CD4-positive, alpha-beta T cell (primary cell): ENCODE data around the gene PMPCB. TPM values are rescaled to one million over a fixed set of nuclear protein-coding genes. Genes with fewer than 3 reads are reported as not detected.
A peak's percentile ranks its signal among the peaks of the same experiment; 100 is the strongest.
"Not testable (repeated sequence)": the region's sequence is repeated elsewhere in the genome, so short reads cannot be mapped to it uniquely, and the experiment has no call there.

Experiments
- ATAC-seq: fragments of 200-7000 bp; cut with Tn5 transposase; one replicate; pipeline ENCODE4 v1.10.0; 2022; ENCODE audit warnings: mild to moderate bottlenecking; ENCODE audit not compliant: poor library complexity
- CTCF ChIA-PET: fragments of 350-600 bp; sonication (Branson Sonifier 250); formaldehyde crosslinking; loops from one replicate; lab custom pipeline; 2021; ENCODE audit warnings: antibody characterized with exemption, inconsistent platforms; lab: Charles Lee
- POLR2A ChIA-PET: fragments of 350-600 bp; sonication (Branson Sonifier 250); formaldehyde crosslinking; loops from one replicate; lab custom pipeline; 2021; ENCODE audit warnings: antibody characterized with exemption, inconsistent platforms; lab: Charles Lee
- DNase-seq, 14 experiments: peaks; one replicate each; pipeline ENCODE4 v3.0.0-alpha.2; 2013 to 2020; ENCODE audit warnings: mixed read lengths in 2 of 14
- H3K27ac ChIP-seq, 2 donors: one replicate each; pipeline versions ENCODE4 v1.5.1 to v1.7.0; 2013; ENCODE audit warnings: low read length in 2 of 2, low read depth in 1 of 2, mild to moderate bottlenecking in 1 of 2
- H3K27me3 ChIP-seq, 2 experiments: 1 replicate in 1 of 2; 2 replicates in 1 of 2; pipeline versions ENCODE4 v1.6.1 to v1.7.0; 2013; ENCODE audit warnings: low read length in 2 of 2, control low read depth in 1 of 2, mild to moderate bottlenecking in 1 of 2, moderate library complexity in 1 of 2; ENCODE audit not compliant: insufficient read depth in 2 of 2, control insufficient read depth in 1 of 2
- H3K36me3 ChIP-seq: one replicate; pipeline ENCODE4 v1.6.1; 2013; ENCODE audit warnings: low read length, control low read depth; ENCODE audit not compliant: insufficient read depth
- H3K4me1 ChIP-seq: one replicate; pipeline ENCODE4 v1.6.1; 2013; ENCODE audit warnings: low read length, control low read depth; ENCODE audit not compliant: insufficient read depth
- H3K4me3 ChIP-seq: one replicate; pipeline ENCODE4 v1.5.1; 2013; ENCODE audit warnings: mild to moderate bottlenecking, low read length, moderate library complexity
- H3K9me3 ChIP-seq, 2 experiments: 1 replicate in 1 of 2; 2 replicates in 1 of 2; pipeline versions ENCODE4 v1.6.1 to v1.7.0; 2013; ENCODE audit warnings: low read length in 2 of 2, mild to moderate bottlenecking in 2 of 2, control low read depth in 1 of 2, moderate library complexity in 1 of 2; ENCODE audit not compliant: control insufficient read depth in 1 of 2, insufficient read depth in 1 of 2
- H3K27ac Mint-ChIP-seq: one replicate; pipeline ENCODE4 v1.8.0; 2020; ENCODE audit warnings: mixed read lengths
- H3K27me3 Mint-ChIP-seq: one replicate; pipeline ENCODE4 v1.8.0; 2021; ENCODE audit warnings: mixed read lengths
- H3K36me3 Mint-ChIP-seq: one replicate; pipeline ENCODE4 v1.8.0; 2021; ENCODE audit warnings: low read depth, mixed read lengths
- H3K4me1 Mint-ChIP-seq: one replicate; pipeline ENCODE4 v1.8.0; 2021; ENCODE audit warnings: low read depth, mixed read lengths
- H3K4me3 Mint-ChIP-seq: one replicate; pipeline ENCODE4 v1.8.0; 2020; ENCODE audit warnings: mild to moderate bottlenecking, mixed read lengths
- H3K9me3 Mint-ChIP-seq: one replicate; pipeline ENCODE4 v1.8.0; 2020; ENCODE audit warnings: mixed read lengths
- intact Hi-C, 2 experiments: fragments of 100-400 bp; cut with DNase I in 1 of 2; cut with micrococcal nuclease in 1 of 2; formaldehyde crosslinking; loops; one replicate each; pipeline versions ENCODE4 v1.15.1 to v1.9.0; 2023 to 2025; cut with DNase I, micrococcal nuclease
- total RNA-seq, 174 experiments: library from RNA in 2 of 174; stranded (reverse) in 2 of 174; gene quantifications; one replicate each; pipeline ENCODE4 v1.2.3 and lab custom pipeline; 2021 to 2026

PMPCB gene
- total RNA-seq, 2 experiments from 2014 or later: 101 to 103 TPM

GRCh38 chr7:103274867-103275266 lies 22.4 kb upstream of the PMPCB start:
- intact Hi-C loops, H3K4me3 ChIP-seq, ATAC-seq, H3K36me3 ChIP-seq, CTCF ChIA-PET, H3K27ac Mint-ChIP-seq, H3K27ac ChIP-seq, H3K27me3 Mint-ChIP-seq, H3K4me3 Mint-ChIP-seq, H3K27me3 ChIP-seq, H3K4me1 ChIP-seq, POLR2A ChIA-PET, H3K36me3 Mint-ChIP-seq, H3K9me3 Mint-ChIP-seq, H3K9me3 ChIP-seq, DNase-seq: not testable (repeated sequence)
- peaks cover 11% of the 10 kb centered on the region for H3K4me1 Mint-ChIP-seq

- Mint-ChIP-seq H3K36me3 (peaks cover 17% of the 10 kb centered on the region), H3K27ac (peak overlapping the region; percentile 49), H3K4me1 (peaks cover 32% of the 10 kb centered on the region), H3K4me3 (peak overlapping the region; percentile 48)
- H3K36me3 ChIP-seq, DNase-seq, H3K27ac ChIP-seq, CTCF ChIA-PET, ATAC-seq, H3K9me3 Mint-ChIP-seq, H3K9me3 ChIP-seq, H3K4me3 ChIP-seq, POLR2A ChIA-PET, H3K27me3 ChIP-seq, H3K27me3 Mint-ChIP-seq, intact Hi-C loops: not testable (repeated sequence)
- H3K4me1 ChIP-seq: peaks cover 10% of the 10 kb centered on the region
These were observed 19.0 kb upstream of the PMPCB start for GRCh38 chr7:103278195-103278594.

GRCh38 chr7:103279636-103279962 lies 17.6 kb upstream of the PMPCB start:
- peak overlapping the region; percentile 78 to 91 for H3K27ac ChIP-seq
- ATAC-seq (peak; percentile 1), DNase-seq (peak in 2 of 14 experiments; percentile 3)
- H3K4me1 Mint-ChIP-seq: peaks cover 32% of the 10 kb centered on the region
- H3K36me3 Mint-ChIP-seq, H3K9me3 ChIP-seq, H3K36me3 ChIP-seq, H3K27me3 ChIP-seq, intact Hi-C loops, H3K9me3 Mint-ChIP-seq, H3K27me3 Mint-ChIP-seq: not testable (repeated sequence)
- ChIA-PET CTCF (interaction anchor here (1.6 kb wide), 1 partner anchor 205 kb away, joined by 3 read pairs; the partner anchor contains the start of genes ARMC10 and FBXL13), POLR2A (interaction anchor here (1.6 to 2.8 kb wide), 2 partner anchors 131 to 204 kb away, joined by 4 to 6 read pairs; partner anchors contain the start of genes ARMC10, FBXL13 and NAPEPLD)
- peak overlapping the region; percentile 89 for H3K27ac Mint-ChIP-seq
- peak overlapping the region; percentile 97 for H3K4me3 Mint-ChIP-seq
- peaks cover 10% of the 10 kb centered on the region for H3K4me1 ChIP-seq
- H3K4me3 ChIP-seq: peak overlapping the region; percentile 83

GRCh38 chr7:103279963-103280802 lies 17.1 kb upstream of the PMPCB start:
- POLR2A ChIA-PET: interaction anchor here (0.9 to 2.8 kb wide), 5 partner anchors 17 to 1665 kb away, joined by 3 to 6 read pairs (median 3); partner anchors contain the start of genes ARMC10, FBXL13, NAPEPLD and PMPCB
- not testable (repeated sequence) for H3K27me3 ChIP-seq, H3K36me3 ChIP-seq, H3K36me3 Mint-ChIP-seq, H3K27me3 Mint-ChIP-seq, H3K9me3 Mint-ChIP-seq, H3K9me3 ChIP-seq
- peak; percentile 94 for ATAC-seq
- peak overlapping the region; percentile 78 to 91 for H3K27ac ChIP-seq
- peak; percentile 81 to 95 (median 88) for DNase-seq
- H3K4me3 ChIP-seq: peak overlapping the region; percentile 83
- H3K4me1 ChIP-seq: peaks cover 10% of the 10 kb centered on the region
- Mint-ChIP-seq H3K4me1 (peaks cover 32% of the 10 kb centered on the region), H3K4me3 (peak overlapping the region; percentile 97), H3K27ac (peak overlapping the region; percentile 89)
- CTCF ChIA-PET: interaction anchor here (1.6 kb wide), 1 partner anchor 205 kb away, joined by 3 read pairs; the partner anchor contains the start of genes ARMC10 and FBXL13
- intact Hi-C loops: loop anchor here in 1 of 2 experiments (1.0 kb wide), 1 partner anchor 17 kb away; the partner anchor contains the start of gene PMPCB

- H3K4me3 Mint-ChIP-seq: peak overlapping the region; percentile 97
- intact Hi-C loops: loop anchor here in 1 of 2 experiments (1.0 kb wide), 1 partner anchor 17 kb away; the partner anchor contains the start of gene PMPCB
- H3K36me3 Mint-ChIP-seq, CTCF ChIA-PET, H3K27me3 Mint-ChIP-seq, H3K36me3 ChIP-seq, H3K27me3 ChIP-seq, H3K9me3 Mint-ChIP-seq, H3K9me3 ChIP-seq, ATAC-seq: not testable (repeated sequence)
- H3K4me3 ChIP-seq: peak overlapping the region; percentile 83
- H3K4me1 Mint-ChIP-seq: peaks cover 32% of the 10 kb centered on the region
- peak overlapping the region; percentile 55 to 59 for H3K27ac ChIP-seq
- peak overlapping the region; percentile 89 for H3K27ac Mint-ChIP-seq
- POLR2A ChIA-PET: interaction anchor here (0.9 to 2.8 kb wide), 5 partner anchors 17 to 1665 kb away, joined by 3 to 6 read pairs (median 3); partner anchors contain the start of genes ARMC10, FBXL13, NAPEPLD and PMPCB
- peak in 3 of 14 experiments; percentile 3 to 36 (median 4) for DNase-seq
- peaks cover 10% of the 10 kb centered on the region for H3K4me1 ChIP-seq
These were observed 16.5 kb upstream of the PMPCB start for GRCh38 chr7:103280803-103281155.
